Panc1 (cell line): ENCODE measurements around the gene SUCLG2. TPM values are rescaled to one million over a fixed set of nuclear protein-coding genes. Genes with fewer than 3 reads are reported as not detected.

Source experiments
- ATAC-seq: fragments of 200-7000 bp; cut with Tn5 transposase; 2 replicates; pipeline ENCODE4 v1.9.1; 2020; ENCODE audit warnings: mild to moderate bottlenecking, moderate library complexity
- Bru-seq: library from RNA; stranded (reverse); fragments of 400-500 nt; gene quantifications from one replicate; lab custom pipeline; 2021; lab: Mats Ljungman, UMichigan
- BruChase-seq, 2 experiments: library from RNA; stranded (reverse); fragments of 400-500 nt; gene quantifications; one replicate each; lab custom pipeline; 2021; lab: Mats Ljungman, UMichigan
- BruUV-seq: library from RNA; stranded (reverse); fragments of 400-500 nt; replicated peaks from 2 replicates; lab custom pipeline; 2021; lab: Mats Ljungman, UMichigan
- CTCF ChIA-PET: fragments of 300-600 bp; sonication (Branson Sonifier 250); formaldehyde crosslinking; loops from one replicate; lab custom pipeline; 2022; ENCODE audit warnings: antibody characterized with exemption; lab: Charles Lee
- POLR2A ChIA-PET: fragments of 300-600 bp; sonication (Branson Sonifier 250); formaldehyde crosslinking; loops from one replicate; lab custom pipeline; 2022; ENCODE audit warnings: antibody characterized with exemption; lab: Charles Lee
- DNase-seq: peaks from one replicate; pipeline ENCODE4 v3.0.0-alpha.2; 2010; ENCODE audit warnings: low read depth, low spot score
- H3K27ac ChIP-seq: 2 replicates; pipeline ENCODE4 v1.5.1; 2011; ENCODE audit warnings: mild to moderate bottlenecking, low read length, inconsistent platforms
- H3K27me3 ChIP-seq: fragments of 200-500 bp; sonication (Bioruptor generic); 2 replicates; pipeline ENCODE4 v1.6.0; 2014; ENCODE audit warnings: low read length, inconsistent platforms; ENCODE audit not compliant: control insufficient read depth, insufficient read depth
- H3K36me3 ChIP-seq: fragments of 200-500 bp; sonication (Bioruptor generic); 2 replicates; pipeline ENCODE4 v1.5.1; 2014; ENCODE audit warnings: inconsistent platforms, mild to moderate bottlenecking, low read length, moderate library complexity; ENCODE audit not compliant: control insufficient read depth, insufficient read depth
- H3K4me1 ChIP-seq: 2 replicates; pipeline ENCODE4 v1.5.1; 2011; ENCODE audit warnings: inconsistent platforms, mild to moderate bottlenecking, low read length, moderate library complexity; ENCODE audit not compliant: control insufficient read depth, insufficient read depth
- H3K4me3 ChIP-seq, 2 experiments: 2 replicates each; pipeline ENCODE4 v1.5.1; 2011 to 2012; ENCODE audit warnings: low read depth in 2 of 2, low read length in 2 of 2, mild to moderate bottlenecking in 2 of 2, inconsistent platforms in 1 of 2, moderate library complexity in 1 of 2
- H3K9me3 ChIP-seq: fragments of 200-500 bp; sonication (Bioruptor generic); 2 replicates; pipeline ENCODE4 v1.5.1; 2014; ENCODE audit warnings: low read depth, mild to moderate bottlenecking, inconsistent platforms, low read length, moderate library complexity; ENCODE audit not compliant: control insufficient read depth, insufficient read depth
- POLR2AphosphoS5 ChIP-seq: IDR thresholded peaks from 2 replicates; pipeline ENCODE4 v1.6.1; 2012; ENCODE audit warnings: mild to moderate bottlenecking, low read depth, low read length, moderate library complexity
- SIN3A ChIP-seq: IDR thresholded peaks from 2 replicates; pipeline ENCODE4 v1.6.1; 2012; ENCODE audit warnings: low read depth, mild to moderate bottlenecking, low read length, moderate library complexity, borderline replicate concordance; ENCODE audit not compliant: insufficient read depth
- TCF7L2 ChIP-seq: IDR thresholded peaks from 2 replicates; pipeline ENCODE4 v1.6.1; 2011; ENCODE audit warnings: mild to moderate bottlenecking, low read depth, low read length, inconsistent platforms
- in situ Hi-C: cut with HindIII; loops from 2 replicates; pipeline ENCODE4 v1.10.0; 2016; ENCODE audit warnings: low sequenced_read_pairs, low pct_unique_long_range_greater_than_20kb
- intact Hi-C: fragments of 100-400 bp; cut with micrococcal nuclease; formaldehyde crosslinking; loops from one replicate; pipeline ENCODE4 v1.10.0; 2022; ENCODE audit not compliant: unreplicated experiment
- long read RNA-seq: library from polyadenylated mRNA; unstranded; transcript quantifications from one replicate; pipeline ENCODE4 v2.0.0, GENCODE V29; 2021; ENCODE audit not compliant: unreplicated experiment
- polyA plus RNA-seq: library from polyadenylated mRNA; unstranded; fragments of >200 nt; gene quantifications from one replicate; pipeline ENCODE4 v1.2.1, GENCODE V29; 2012; ENCODE audit warnings: missing spikeins; ENCODE audit not compliant: insufficient read length
- total RNA-seq: library from RNA; stranded (reverse); gene quantifications from one replicate; pipeline ENCODE4 v1.2.1, GENCODE V29; 2021; ENCODE audit not compliant: unreplicated experiment
- TF ChIP-seq, protein P1 (sequence below): fragments of 450-650 bp; IDR thresholded peaks from 2 replicates; pipeline ENCODE4 v1.5.1; 2017; ENCODE audit warnings: mild to moderate bottlenecking
- TF ChIP-seq, protein P2 (sequence below), 2 experiments: IDR thresholded peaks; 2 replicates each; pipeline ENCODE4 v1.6.1; 2011 to 2012; ENCODE audit warnings: low read depth in 2 of 2, control low read depth in 1 of 2, low read length in 1 of 2, mild to moderate bottlenecking in 1 of 2, moderate library complexity in 1 of 2; ENCODE audit not compliant: insufficient read depth in 1 of 2

Gene SUCLG2, protein sequence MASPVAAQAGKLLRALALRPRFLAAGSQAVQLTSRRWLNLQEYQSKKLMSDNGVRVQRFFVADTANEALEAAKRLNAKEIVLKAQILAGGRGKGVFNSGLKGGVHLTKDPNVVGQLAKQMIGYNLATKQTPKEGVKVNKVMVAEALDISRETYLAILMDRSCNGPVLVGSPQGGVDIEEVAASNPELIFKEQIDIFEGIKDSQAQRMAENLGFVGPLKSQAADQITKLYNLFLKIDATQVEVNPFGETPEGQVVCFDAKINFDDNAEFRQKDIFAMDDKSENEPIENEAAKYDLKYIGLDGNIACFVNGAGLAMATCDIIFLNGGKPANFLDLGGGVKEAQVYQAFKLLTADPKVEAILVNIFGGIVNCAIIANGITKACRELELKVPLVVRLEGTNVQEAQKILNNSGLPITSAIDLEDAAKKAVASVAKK
- total RNA-seq (28.3 TPM), Bru-seq, nascent RNA (percentile 79 among the genes with signal in this experiment), BruChase-seq, experiment 1, labeled RNA remaining after a 2-hour chase (percentile 64 among the genes with signal in this experiment), BruChase-seq, experiment 2, labeled RNA remaining after a 6-hour chase (percentile 59 among the genes with signal in this experiment)
- 18.1 TPM for polyA plus RNA-seq
- long read RNA-seq, transcript SUCLG2-201 (11 exons, 2,352 nt), result major isoform, 54 of 69 reads
- long read RNA-seq, partial matches to known transcripts, result 11 of 69 reads
- long read RNA-seq, other reads (novel, unspliced or antisense), result 4 of 69 reads

DNA sequence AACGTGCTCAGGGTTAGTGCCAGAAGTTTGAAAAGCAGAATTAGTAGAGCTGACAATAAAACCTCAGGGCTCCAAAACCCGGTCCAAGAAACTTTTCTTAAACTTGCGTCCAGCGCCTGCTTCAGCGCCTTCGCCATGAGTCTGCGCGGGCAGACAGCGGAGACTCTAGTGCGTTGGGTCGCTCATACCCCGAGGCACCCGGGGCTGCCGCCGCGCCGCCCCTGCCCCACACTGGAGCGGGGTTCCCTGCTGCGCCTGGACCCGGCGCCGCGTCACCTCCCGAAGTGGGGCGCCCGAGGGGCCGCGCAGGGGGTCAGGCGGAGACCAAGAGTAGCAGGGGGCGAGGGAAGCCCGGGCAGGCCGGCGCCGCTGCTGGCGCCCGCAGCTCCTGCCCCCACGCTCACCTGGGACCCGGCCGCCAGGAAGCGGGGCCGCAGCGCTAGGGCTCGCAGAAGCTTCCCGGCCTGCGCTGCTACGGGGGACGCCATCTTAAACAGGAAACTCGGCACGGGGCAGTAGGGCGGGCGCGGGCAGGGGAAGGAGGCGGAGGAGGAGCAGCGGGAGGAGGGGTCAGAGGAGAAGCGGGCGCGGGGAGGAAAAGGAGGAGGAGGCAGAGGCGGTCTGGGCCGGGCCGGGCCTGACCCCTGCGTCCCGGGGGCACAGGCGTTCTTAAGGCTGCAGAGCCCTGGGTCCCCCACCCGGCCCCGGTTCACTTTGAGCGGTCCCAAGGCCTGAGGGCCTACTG, at the start of gene SUCLG2:
SUCLG2 (minus strand) TSS at position 514 of the 745 bp plus-strand sequence; CDS start at position 488, 26 bp downstream.
- intact Hi-C loops (no loop called here), in situ Hi-C loops (no loop called here)
- Histone ChIP-seq H3K27ac (peak within 1 kb of the TSS; percentile 94), H3K9me3 (no peaks in the 10 kb centered on the region), H3K4me3 (peak within 1 kb of the TSS; percentile 76 to 91), H3K4me1 (peaks cover 15% of the 10 kb centered on the region), H3K36me3 (peaks cover 2% of the 10 kb centered on the region; the same call in 1 of the 2 replicates), H3K27me3 (no peaks in the 10 kb centered on the region)
- no TSS peak for BruUV-seq
- ChIA-PET POLR2A (interaction anchor here (0.6 kb wide), 1 partner anchor 756 kb away, joined by 4 read pairs; no protein-coding TSS in a partner anchor), CTCF (no interaction called here)
- ATAC-seq (peak; percentile 98), DNase-seq (peak; percentile 12)
- TF ChIP-seq, protein P1, sequence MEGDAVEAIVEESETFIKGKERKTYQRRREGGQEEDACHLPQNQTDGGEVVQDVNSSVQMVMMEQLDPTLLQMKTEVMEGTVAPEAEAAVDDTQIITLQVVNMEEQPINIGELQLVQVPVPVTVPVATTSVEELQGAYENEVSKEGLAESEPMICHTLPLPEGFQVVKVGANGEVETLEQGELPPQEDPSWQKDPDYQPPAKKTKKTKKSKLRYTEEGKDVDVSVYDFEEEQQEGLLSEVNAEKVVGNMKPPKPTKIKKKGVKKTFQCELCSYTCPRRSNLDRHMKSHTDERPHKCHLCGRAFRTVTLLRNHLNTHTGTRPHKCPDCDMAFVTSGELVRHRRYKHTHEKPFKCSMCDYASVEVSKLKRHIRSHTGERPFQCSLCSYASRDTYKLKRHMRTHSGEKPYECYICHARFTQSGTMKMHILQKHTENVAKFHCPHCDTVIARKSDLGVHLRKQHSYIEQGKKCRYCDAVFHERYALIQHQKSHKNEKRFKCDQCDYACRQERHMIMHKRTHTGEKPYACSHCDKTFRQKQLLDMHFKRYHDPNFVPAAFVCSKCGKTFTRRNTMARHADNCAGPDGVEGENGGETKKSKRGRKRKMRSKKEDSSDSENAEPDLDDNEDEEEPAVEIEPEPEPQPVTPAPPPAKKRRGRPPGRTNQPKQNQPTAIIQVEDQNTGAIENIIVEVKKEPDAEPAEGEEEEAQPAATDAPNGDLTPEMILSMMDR, result no peak
- TF ChIP-seq POLR2AphosphoS5, result no peak; the same call in 1 of the 2 replicates
- TF ChIP-seq TCF7L2, result no peak
- TF ChIP-seq, protein P2, sequence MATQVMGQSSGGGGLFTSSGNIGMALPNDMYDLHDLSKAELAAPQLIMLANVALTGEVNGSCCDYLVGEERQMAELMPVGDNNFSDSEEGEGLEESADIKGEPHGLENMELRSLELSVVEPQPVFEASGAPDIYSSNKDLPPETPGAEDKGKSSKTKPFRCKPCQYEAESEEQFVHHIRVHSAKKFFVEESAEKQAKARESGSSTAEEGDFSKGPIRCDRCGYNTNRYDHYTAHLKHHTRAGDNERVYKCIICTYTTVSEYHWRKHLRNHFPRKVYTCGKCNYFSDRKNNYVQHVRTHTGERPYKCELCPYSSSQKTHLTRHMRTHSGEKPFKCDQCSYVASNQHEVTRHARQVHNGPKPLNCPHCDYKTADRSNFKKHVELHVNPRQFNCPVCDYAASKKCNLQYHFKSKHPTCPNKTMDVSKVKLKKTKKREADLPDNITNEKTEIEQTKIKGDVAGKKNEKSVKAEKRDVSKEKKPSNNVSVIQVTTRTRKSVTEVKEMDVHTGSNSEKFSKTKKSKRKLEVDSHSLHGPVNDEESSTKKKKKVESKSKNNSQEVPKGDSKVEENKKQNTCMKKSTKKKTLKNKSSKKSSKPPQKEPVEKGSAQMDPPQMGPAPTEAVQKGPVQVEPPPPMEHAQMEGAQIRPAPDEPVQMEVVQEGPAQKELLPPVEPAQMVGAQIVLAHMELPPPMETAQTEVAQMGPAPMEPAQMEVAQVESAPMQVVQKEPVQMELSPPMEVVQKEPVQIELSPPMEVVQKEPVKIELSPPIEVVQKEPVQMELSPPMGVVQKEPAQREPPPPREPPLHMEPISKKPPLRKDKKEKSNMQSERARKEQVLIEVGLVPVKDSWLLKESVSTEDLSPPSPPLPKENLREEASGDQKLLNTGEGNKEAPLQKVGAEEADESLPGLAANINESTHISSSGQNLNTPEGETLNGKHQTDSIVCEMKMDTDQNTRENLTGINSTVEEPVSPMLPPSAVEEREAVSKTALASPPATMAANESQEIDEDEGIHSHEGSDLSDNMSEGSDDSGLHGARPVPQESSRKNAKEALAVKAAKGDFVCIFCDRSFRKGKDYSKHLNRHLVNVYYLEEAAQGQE (IDR thresholded peaks at IDR 0.05; ENCODE audit: insufficient read depth in 1 of 2, low read depth in 2 of 2, low read length in 1 of 2), result no peak
- TF ChIP-seq SIN3A, result no peak

DNA sequence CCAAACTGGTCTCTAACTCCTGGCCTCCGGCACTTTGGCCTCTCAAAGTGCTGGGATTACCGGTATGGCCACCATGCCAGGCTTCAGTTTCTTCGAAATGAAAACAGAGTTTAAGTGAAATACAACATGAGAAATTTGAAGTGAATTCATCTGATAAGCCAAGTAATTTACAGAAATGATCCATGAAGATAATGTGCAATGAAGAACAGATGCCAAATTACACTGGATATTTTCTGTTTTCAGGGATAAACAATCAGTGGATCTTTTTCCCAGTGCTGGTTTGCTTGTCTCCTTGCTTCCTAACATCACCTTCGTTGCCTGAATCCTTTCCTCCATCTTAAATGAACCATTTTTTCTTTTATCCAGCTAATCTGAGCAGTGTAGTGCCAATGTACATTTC, 46.2 kb upstream of the SUCLG2 start:
- no peaks in the 10 kb centered on the region for H3K27me3 ChIP-seq
- CTCF ChIA-PET, result no interaction called here
- POLR2A ChIA-PET, result no interaction called here
- no peaks in the 10 kb centered on the region for H3K36me3 ChIP-seq
- no peak for TF ChIP-seq TCF7L2
- TF ChIP-seq SIN3A, result no peak
- TF ChIP-seq, protein P1, result no peak
- TF ChIP-seq, protein P2 (IDR thresholded peaks at IDR 0.05; ENCODE audit: insufficient read depth in 1 of 2, low read depth in 2 of 2, low read length in 1 of 2), result no peak
- TF ChIP-seq POLR2AphosphoS5, result no peak
- DNase-seq (no peak), ATAC-seq (no peak)
- no peaks in the 10 kb centered on the region for H3K9me3 ChIP-seq
- H3K4me3 ChIP-seq, result no peak overlapping the region
- in situ Hi-C loops, result no loop called here
- BruUV-seq, result no TSS peak
- H3K4me1 ChIP-seq, result no peaks in the 10 kb centered on the region
- H3K27ac ChIP-seq, result no peak overlapping the region
- intact Hi-C loops, result no loop called here
